ENCODE measurements around the gene BBS2. TPM values are rescaled to one million over a fixed set of nuclear protein-coding genes. Genes with fewer than 3 reads are reported as not detected.

BBS2 gene
- total and polyA plus RNA-seq, 2 of the 4 experiments (the other 2 are of a cell fraction) = 18.6 to 32.3 TPM

DNA sequence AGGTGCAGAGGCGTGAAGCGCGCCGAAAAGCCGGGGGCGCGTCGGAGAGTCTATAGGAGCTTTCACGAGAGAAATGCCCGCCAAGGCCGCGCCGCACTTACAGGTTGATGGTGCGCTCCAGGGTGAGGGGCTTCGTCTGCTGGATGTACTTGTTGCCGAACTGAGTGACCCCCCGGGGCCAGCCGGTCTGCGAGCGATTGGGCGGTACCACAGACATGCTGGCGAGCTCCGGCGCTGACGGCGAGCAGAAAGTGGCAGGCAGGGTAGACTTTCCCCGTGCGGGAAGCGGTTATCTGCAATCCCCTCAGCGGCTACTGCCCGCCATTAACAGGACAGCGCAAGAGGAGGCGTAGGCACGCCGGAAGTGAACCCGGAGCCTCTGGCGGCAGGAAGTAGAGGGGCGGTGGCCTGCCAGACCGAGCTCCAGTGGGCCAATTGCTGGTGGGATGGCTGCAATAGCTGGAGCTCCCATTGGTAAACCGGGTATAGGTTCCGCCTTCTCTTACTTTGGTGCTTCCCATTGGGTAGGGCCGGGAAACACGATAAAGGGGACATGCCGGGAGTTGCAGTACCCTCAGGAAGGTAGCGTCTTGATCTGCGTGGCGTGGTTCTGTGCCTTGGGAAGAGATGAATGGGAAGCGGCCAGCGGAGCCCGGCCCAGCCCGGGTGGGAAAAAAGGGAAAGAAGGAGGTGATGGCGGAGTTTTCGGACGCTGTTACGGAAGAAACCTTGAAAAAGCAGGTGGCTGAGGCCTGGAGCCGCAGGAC, 68.7 kb downstream of the BBS2 start, which contains the start of the genes NUDT21 and OGFOD1:
Gene NUDT21, minus strand, starts transcription at position 347 of the 767 bp plus-strand sequence. Its CDS starts 130 bp downstream, at position 217.
Gene OGFOD1, plus strand, starts transcription at position 569 of the 767 bp plus-strand sequence. Its CDS starts 59 bp downstream, at position 628.
- H3K4me3 ChIP-seq (ENCODE audit: insufficient read depth, low read depth, low read length) = peak within 1 kb of the TSS; percentile 77
- dilution Hi-C loops (cut with HindIII; ENCODE audit: low sequenced_read_pairs, unreplicated experiment) = no loop called here
- peak within 1 kb of the TSS; percentile 40 for H4K91ac ChIP-seq (ENCODE audit: insufficient read depth, low read depth, low read length)
- H3K4me2 ChIP-seq (ENCODE audit: low read depth, low read length) = peak within 1 kb of the TSS; percentile 99
- ATAC-seq (ENCODE audit: low read depth) = peak; percentile 98
- CTCF ChIA-PET = interaction anchor here (1.0 kb wide), 2 partner anchors 19 to 149 kb away, joined by 3 read pairs; no protein-coding TSS in a partner anchor
- H2BK120ac ChIP-seq (ENCODE audit: low read depth, low read length) = no peak within 1 kb of the TSS
- H3K9me3 ChIP-seq (ENCODE audit: control insufficient read depth, insufficient read depth, low read length) = no peaks in the 10 kb centered on the region
- TF ChIP-seq CEBPB (IDR thresholded peaks at IDR 0.05; ENCODE audit: low read depth, low read length) = peak; percentile 56
- TF ChIP-seq RAD21 (IDR thresholded peaks at IDR 0.05; ENCODE audit: low read length) = no peak
- TF ChIP-seq POLR2A (IDR thresholded peaks at IDR 0.05; ENCODE audit: low read depth, low read length) = peak; percentile 81
- TF ChIP-seq MXI1 (IDR thresholded peaks at IDR 0.05; ENCODE audit: borderline replicate concordance, low read depth, low read length) = peak; percentile 77; the same call in 1 of the 2 replicates
- TF ChIP-seq FOS (IDR thresholded peaks at IDR 0.05; ENCODE audit: low read depth, low read length) = 0 out of 2 replicates have a peak, but pooled peaks have one; percentile 13
- TF ChIP-seq, protein P1, sequence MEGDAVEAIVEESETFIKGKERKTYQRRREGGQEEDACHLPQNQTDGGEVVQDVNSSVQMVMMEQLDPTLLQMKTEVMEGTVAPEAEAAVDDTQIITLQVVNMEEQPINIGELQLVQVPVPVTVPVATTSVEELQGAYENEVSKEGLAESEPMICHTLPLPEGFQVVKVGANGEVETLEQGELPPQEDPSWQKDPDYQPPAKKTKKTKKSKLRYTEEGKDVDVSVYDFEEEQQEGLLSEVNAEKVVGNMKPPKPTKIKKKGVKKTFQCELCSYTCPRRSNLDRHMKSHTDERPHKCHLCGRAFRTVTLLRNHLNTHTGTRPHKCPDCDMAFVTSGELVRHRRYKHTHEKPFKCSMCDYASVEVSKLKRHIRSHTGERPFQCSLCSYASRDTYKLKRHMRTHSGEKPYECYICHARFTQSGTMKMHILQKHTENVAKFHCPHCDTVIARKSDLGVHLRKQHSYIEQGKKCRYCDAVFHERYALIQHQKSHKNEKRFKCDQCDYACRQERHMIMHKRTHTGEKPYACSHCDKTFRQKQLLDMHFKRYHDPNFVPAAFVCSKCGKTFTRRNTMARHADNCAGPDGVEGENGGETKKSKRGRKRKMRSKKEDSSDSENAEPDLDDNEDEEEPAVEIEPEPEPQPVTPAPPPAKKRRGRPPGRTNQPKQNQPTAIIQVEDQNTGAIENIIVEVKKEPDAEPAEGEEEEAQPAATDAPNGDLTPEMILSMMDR (conservative IDR thresholded peaks at IDR 0.05; ENCODE audit: low read depth, low read length) = no peak
- H2AK9ac ChIP-seq (replicated peaks; ENCODE audit: low read depth, low read length, poor library complexity) = peak within 1 kb of the TSS; percentile 89
- H3K9ac ChIP-seq (ENCODE audit: low read depth, low read length) = peak within 1 kb of the TSS; percentile 85
- H3K9me1 ChIP-seq (ENCODE audit: insufficient read depth, low read length) = no peaks in the 10 kb centered on the region
- H3K36me3 ChIP-seq (ENCODE audit: control insufficient read depth, insufficient read depth, low read length) = no peaks in the 10 kb centered on the region; the same call in 1 of the 2 replicates
- POLR2A ChIA-PET (ENCODE audit: unreplicated experiment) = no interaction called here
- H3K4me1 ChIP-seq (ENCODE audit: control insufficient read depth, insufficient read depth, low read length) = peaks cover 2% of the 10 kb centered on the region; the same call in 1 of the 2 replicates
- peak within 1 kb of the TSS; percentile 59 for H3K56ac ChIP-seq (ENCODE audit: extremely low read depth, insufficient read depth, low read length)
- H3K4ac ChIP-seq (ENCODE audit: low read depth, low read length) = peak within 1 kb of the TSS; percentile 77
- peak; percentile 98 for DNase-seq
- peak within 1 kb of the TSS; percentile 57 for H2BK5ac ChIP-seq (ENCODE audit: low read depth, low read length, poor library complexity, severe bottlenecking)
- no peak within 1 kb of the TSS for H3K18ac ChIP-seq (ENCODE audit: low read depth, low read length)
- in situ Hi-C loops (cut with MboI; ENCODE audit: low sequenced_read_pairs) = no loop called here
- peak within 1 kb of the TSS; percentile 83 for H3K27ac ChIP-seq (ENCODE audit: insufficient read depth, low read length)
- H3K23ac ChIP-seq (ENCODE audit: low read depth, low read length) = peak within 1 kb of the TSS; percentile 75
- H3K79me1 ChIP-seq (ENCODE audit: low read depth in 1 of 2, low read length in 2 of 2) = peaks cover 17 to 47% of the 10 kb centered on the region in 2 experiments
- peak within 1 kb of the TSS; percentile 68 for H4K5ac ChIP-seq (ENCODE audit: low read depth, low read length)
- H3K27me3 ChIP-seq (ENCODE audit: control insufficient read depth, insufficient read depth, low read length) = no peaks in the 10 kb centered on the region
- H2AK5ac ChIP-seq (ENCODE audit: low read depth, low read length) = peak within 1 kb of the TSS; percentile 5
- 0% methylated on average over 40 of the region's 56 CpGs; no CpG with 5 or more reads in 1 of the 2 experiments for WGBS, 2 experiments (ENCODE audit: extremely low coverage in 2 of 2, insufficient read length in 1 of 2)
- BruUV-seq (replicated peaks) = TSS peak; percentile 58
- no peak within 1 kb of the TSS for H2BK20ac ChIP-seq (ENCODE audit: low read depth, low read length)
- peak within 1 kb of the TSS; percentile 47 for H3K14ac ChIP-seq (replicated peaks; ENCODE audit: low read depth, low read length)
- H4K20me1 ChIP-seq (ENCODE audit: insufficient read depth, low read length) = peaks cover 13% of the 10 kb centered on the region; the same call in 1 of the 2 replicates
- peak within 1 kb of the TSS; percentile 44 to 81; a peak in 3 of 4 replicates for H4K8ac ChIP-seq (ENCODE audit: low read depth in 2 of 2, low read length in 2 of 2)
- peak within 1 kb of the TSS; percentile 91 for H2AFZ ChIP-seq (replicated peaks; ENCODE audit: low read length, poor library complexity)
- intact Hi-C loops (cut with micrococcal nuclease) = loop anchor here (5.0 kb wide), 1 partner anchor 251 kb away; no protein-coding TSS in a partner anchor
- H2BK15ac ChIP-seq (ENCODE audit: low read depth, low read length) = no peak within 1 kb of the TSS
